ENCODE results near the gene TIMP2. TPM values are rescaled to one million over a fixed set of nuclear protein-coding genes. Genes with fewer than 3 reads are reported as not detected.
"Not testable (repeated sequence)": the region's sequence is repeated elsewhere in the genome, so short reads cannot be mapped to it uniquely, and the experiment has no call there.

Gene TIMP2
- total RNA-seq, 1 experiment from 2014 or later: 73.3 TPM

GRCh38 chr17:78870621-78871020 is 54.6 kb downstream of the TIMP2 start:
- no peak for DNase-seq (ENCODE audit: low spot score)

DNA sequence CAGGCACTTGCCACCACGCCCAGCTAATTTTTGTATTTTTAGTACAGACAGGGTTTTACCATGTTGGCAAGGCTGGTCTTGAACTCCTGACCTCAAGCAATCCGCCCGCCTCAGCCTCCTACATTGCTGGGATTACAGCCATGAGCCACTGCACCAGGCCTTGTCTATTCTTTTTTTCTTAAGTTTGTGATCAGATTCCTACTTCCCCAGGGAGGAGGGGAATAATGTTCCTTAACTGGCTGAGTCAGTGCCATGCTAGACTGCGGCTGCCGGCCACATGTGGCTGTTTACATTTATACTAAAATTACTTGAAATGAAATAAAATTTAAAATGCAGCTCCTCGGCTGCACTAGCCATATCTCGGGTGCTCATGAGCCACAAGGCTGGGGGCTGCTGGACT is 56.8 kb downstream of the TIMP2 start:
- peak; percentile 79 for DNase-seq (ENCODE audit: low spot score)

DNA sequence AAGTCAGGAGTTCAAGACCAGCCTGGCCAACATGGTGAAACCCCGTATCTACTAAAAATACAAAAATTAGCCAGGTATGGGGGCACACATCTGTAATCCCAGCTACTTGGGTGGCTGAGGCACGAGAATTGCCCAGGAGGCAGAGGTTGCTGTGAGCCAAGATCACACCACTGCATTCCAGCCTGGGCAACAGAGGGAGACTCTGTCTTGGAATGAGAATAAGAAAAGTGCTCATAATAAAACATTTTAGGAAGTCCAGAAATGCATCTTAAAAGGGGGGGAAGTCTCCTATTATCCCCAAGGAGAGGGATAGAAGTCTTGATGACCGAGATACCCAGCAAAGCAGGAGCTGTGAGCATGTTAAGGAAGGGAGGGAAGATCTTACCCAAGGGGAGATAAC is 58.1 kb downstream of the TIMP2 start:
- not testable (repeated sequence) for DNase-seq (ENCODE audit: low spot score)

- DNase-seq (ENCODE audit: low spot score): peak; percentile 72
These were observed 59.4 kb downstream of the TIMP2 start for GRCh38 chr17:78865682-78866390.

DNA sequence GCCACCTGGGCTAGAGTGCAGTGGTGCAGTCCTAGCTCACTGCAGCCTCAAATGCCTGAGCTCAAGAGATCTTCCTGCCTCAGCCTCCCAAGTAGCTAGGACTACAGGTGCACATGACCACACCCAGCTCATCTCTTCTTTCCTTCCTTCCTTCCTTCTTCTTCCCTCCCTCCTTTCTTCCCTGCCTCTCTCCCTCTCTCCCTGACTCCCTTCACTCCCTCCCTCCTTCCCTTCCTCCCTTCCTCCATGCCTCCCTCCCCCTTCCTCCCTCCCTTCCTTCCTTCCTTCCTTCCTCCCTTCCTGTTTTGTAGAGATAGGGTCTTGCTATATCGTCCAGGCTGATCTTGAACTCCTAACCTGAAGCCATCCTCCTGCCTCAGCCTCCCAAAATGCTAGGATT is 61.1 kb downstream of the TIMP2 start:
- no peak for DNase-seq (ENCODE audit: low spot score)

DNA sequence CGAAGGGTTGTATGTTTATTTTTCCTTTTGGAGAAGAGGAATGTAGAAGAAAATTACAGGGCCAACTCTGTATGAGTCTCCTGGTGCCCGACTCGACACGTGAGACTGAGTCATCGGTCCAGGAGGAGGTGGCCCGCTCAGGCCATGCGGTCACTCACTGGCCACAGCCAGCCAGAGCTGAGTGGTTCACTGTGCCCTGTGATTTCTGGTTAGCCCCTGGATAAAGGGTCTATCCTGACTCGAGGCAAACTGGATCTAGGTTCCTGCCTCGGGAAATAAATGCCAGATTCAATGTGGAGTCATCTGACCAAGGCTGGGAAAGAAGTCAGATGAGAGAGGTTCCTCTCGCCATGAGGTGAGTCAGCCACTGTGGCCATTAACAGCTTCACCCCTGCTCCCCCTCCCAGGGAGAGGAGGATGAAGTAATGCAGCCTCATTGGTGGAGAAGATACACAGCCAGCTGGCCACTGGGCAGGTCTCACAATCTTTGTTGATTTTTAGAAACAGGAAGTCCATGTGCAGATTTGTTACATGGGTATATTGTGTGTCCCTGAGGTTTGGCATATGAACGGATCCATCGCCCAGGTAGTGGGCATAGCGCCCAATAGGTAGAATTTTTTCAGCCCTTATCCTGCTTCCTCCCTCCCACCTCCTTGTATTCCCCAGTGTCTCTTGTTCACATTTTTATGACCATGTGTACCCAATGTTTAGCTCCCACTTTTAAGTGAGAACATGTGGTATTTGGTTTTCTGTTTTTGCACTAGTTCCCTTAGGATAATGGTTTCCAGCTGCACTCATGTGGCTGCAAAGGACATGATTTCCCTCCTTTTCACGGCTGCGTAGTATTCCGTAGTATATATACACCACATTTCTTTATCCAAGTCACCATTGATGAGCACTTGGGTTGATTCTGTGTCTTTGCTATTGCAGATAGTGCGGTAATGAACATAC is 62.8 kb downstream of the TIMP2 start:
- DNase-seq (ENCODE audit: low spot score): peak; percentile 99

DNA sequence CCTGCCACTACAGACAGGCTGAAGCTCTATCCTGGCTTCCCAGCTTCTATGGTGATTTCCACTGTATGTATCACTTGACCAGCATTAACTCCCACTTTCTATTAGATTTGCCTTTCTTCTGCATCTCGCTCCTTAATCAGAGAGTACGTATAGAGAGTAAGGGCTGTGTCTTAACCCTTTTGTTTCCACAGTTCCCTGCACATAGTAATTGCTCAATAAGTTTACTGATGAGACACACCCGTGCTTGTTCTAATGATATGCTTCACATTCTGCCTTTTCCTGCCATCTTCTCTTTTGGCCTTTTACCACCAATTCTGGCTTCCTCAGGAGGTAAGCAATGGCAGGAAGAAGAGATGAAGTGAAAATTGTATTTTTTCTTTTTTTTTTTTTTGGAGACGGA is 64.0 kb downstream of the TIMP2 start:
- no peak for DNase-seq (ENCODE audit: low spot score)

DNA sequence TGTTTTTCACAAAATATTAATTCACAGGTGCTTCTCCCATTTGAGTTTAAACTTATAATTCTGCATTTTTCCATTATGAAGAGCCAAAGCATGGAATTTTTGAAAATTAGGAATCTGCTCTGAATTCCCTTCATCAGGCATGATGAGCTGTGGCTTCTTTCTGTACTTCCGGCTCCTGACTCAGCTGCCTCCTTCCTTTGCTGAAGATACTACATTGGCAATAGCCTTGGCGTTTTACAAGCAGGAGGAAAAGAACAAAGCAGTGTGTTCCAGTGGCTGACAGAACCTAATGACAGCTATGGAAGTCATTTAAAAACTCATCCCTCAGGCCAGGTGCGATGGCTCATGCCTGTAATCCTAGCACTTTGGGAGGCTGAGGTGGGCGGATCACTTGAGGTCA is 66.1 kb downstream of the TIMP2 start:
- DNase-seq (ENCODE audit: low spot score): no peak

GRCh38 chr17:78857266-78857665 is 67.9 kb downstream of the TIMP2 start:
- no peak for DNase-seq (ENCODE audit: low spot score)

GRCh38 chr17:78855561-78856165 is 69.5 kb downstream of the TIMP2 start:
- DNase-seq (ENCODE audit: low spot score): no peak

DNA sequence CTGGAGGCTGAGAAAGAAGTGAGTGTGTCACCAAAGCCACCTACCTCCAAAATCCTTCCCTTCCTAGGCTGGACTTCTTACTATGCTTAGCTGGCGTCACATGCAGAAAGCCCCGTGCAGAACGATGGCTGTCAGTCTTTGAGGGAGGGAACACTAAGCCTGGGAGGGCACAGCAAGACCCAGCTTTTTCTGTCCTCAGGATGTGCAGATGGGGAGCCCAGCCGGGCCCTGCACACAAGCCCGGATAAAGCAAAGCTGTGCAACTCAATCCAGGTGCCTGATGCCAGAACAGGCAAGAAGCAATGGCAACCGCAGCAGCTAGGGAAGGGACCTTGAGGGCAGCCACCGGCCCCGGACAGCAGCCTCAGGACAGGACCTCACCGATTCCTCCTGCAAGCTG is 70.7 kb downstream of the TIMP2 start:
- DNase-seq (ENCODE audit: low spot score): no peak

DNA sequence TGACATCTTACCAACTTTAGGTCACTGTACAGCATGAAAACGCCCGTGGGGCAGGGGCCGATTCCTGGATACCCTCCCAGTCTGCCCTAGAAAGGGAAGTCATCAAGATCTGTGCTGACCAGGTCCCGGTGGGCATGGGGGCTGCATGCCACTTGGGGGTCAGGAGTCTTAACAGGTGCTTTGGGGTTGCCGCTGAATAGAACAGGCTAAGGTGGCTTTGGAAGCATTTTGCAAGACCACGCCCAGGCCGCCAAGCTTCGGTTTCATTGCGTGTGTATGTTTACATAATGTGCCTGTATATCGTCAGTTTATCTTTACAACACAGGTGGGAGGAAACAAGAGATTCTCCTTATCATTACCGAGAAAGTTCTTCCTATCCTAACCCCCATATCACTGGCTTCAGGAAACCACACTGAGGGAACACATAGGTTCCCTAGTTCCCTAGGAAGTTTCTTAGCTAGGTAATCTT is 71.2 kb downstream of the TIMP2 start:
- DNase-seq (ENCODE audit: low spot score): no peak

GRCh38 chr17:78852709-78853121 is 72.5 kb downstream of the TIMP2 start:
- DNase-seq (ENCODE audit: low spot score): no peak

DNA sequence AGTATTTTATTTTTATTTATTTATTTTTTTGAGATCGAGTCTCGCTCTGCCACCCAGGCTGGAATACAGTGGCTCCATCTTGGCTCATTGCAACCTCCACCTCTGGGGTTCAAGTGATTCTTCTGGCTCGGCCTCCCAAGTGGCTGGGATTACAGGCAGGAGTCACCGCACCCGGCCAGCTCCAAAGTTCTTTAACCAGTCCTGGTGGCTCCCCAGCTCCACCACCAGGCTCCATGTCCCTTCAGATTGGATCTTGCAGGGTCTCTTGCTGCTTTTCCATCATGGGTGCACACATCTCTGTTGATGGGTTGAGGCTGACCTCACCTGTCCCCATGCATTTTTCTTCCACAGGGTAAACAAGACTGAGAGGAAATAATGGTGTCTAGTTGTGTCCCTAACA is 76.2 kb downstream of the TIMP2 start:
- DNase-seq (ENCODE audit: low spot score): no peak

DNA sequence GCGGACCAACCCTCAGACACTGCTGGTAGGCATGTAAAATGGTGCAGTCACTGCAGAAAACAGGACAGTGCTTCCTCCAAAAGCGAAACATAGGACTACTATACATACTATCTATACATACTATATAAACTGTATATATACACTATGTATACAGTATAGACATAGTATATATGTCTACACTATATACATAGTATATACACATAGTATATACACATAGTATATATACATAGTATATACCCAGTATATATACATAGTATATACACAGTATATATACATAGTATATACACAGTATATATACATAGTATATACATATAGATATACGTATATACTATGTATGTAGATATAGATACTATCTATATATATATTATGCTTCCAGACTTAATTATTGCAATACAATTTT is 78.1 kb downstream of the TIMP2 start:
- DNase-seq (ENCODE audit: low spot score): no peak

DNA sequence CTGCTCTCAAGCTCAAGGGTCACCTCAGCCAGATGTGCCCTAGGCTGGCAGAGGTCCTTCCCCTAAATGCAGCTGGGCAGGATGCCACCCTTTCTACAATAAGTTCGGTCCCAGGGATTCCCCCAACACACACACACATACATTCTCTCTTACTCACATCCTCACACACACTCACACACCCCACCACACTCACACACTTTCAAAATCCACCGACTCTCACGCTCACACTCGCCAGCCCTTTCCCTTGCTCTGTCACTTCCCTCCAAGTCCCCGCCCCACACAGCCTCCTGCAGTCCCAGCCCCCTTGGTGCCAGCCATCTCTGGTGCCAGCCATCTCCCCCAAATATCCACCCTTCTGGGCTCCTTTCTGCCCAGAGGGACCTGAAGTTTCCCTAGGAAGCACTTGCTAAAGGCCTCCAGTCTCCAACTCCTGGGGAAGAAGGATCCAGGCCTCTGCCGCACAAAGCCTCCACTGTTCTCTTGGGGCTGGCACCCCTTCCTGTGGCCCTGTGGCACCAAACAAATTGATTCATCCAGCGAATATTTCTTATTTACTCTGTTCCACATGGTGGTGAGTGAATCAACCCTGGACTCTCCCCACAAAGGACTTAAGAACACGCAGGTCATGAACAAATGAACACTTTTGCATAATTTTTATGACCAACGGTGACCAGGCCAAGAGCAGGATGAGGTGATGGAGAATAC is 80.7 kb downstream of the TIMP2 start:
- DNase-seq (ENCODE audit: low spot score): no peak

GRCh38 chr17:78842881-78843565 is 82.2 kb downstream of the TIMP2 start:
- peak; percentile 72 for DNase-seq (ENCODE audit: low spot score)

GRCh38 chr17:78840780-78841611 is 84.2 kb downstream of the TIMP2 start, which contains the start of gene USP36:
Gene USP36, minus strand, starts transcription at chr17:78840814. Its CDS starts 4,451 bp downstream, at chr17:78836363.
- peak; percentile 99 for DNase-seq (ENCODE audit: low spot score)

DNA sequence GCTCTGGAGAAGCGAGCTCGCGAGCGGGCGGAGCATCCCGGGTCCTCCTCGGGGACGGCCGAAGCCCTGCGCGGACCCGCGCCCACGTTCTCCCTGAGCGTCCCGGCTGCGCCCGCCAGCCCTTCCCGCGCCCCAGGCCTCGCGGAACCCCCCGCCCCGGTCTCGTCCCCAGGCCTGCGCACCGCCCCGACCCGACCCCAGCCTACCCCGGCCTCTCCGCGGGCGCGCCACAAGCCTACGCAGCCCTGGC is 84.7 kb downstream of the TIMP2 start:
- DNase-seq (ENCODE audit: low spot score): no peak

GRCh38 chr17:78839762-78840529 is 85.2 kb downstream of the TIMP2 start:
- no peak for DNase-seq (ENCODE audit: low spot score)
